RWPE1 (cell line): ENCODE measurements around the gene SLC28A2.

Experiments
- CTCF ChIA-PET: fragments of 350-600 bp; sonication (Branson Sonifier 250); formaldehyde crosslinking; extraction: SDS; loops from one replicate; lab custom pipeline; 2021; lab: Yijun Ruan, JAX
- POLR2A ChIA-PET: fragments of 400-600 bp; formaldehyde crosslinking; extraction: SDS; loops from one replicate; lab custom pipeline; 2020; ENCODE audit warnings: antibody characterized with exemption; ENCODE audit not compliant: low non-redundant PET; lab: Yijun Ruan, JAX
- DNase-seq: peaks from one replicate; pipeline ENCODE4 v3.0.0; 2012; ENCODE audit warnings: low spot score
- H3K27ac ChIP-seq: fragments of 450-650 bp; 2 replicates; pipeline ENCODE4 v1.5.1; 2017
- TF ChIP-seq, protein P1 (sequence below): fragments of 450-650 bp; conservative IDR thresholded peaks from 2 replicates; pipeline ENCODE4 v1.5.1; 2017; ENCODE audit warnings: low read depth, mild to moderate bottlenecking

Gene SLC28A2

DNA sequence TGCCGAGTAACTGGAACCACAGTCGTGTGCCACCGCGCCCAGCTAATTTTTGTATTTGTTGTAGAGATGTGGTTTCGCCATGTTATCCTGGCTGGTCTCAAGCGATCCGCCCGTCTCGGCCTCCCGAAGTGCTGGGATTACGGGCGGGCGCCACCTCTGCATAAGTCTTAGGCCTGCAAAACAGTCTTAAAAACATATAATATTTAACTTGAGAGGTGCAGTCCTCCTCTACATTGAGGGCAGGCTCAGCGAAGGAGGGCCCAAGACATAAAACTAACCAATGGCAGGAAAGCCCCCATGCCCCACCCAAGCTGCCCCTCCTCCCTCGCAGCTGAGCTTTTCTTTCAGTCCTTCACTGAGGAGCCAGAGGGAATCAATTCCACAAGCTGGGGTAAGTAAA lies at the start of gene SLC28A2:
Gene SLC28A2 (plus strand): TSS at position 347 of the 400 bp plus-strand sequence. CDS start 982 bp downstream, outside the sequence.
- DNase-seq = no peak
- TF ChIP-seq, protein P1, sequence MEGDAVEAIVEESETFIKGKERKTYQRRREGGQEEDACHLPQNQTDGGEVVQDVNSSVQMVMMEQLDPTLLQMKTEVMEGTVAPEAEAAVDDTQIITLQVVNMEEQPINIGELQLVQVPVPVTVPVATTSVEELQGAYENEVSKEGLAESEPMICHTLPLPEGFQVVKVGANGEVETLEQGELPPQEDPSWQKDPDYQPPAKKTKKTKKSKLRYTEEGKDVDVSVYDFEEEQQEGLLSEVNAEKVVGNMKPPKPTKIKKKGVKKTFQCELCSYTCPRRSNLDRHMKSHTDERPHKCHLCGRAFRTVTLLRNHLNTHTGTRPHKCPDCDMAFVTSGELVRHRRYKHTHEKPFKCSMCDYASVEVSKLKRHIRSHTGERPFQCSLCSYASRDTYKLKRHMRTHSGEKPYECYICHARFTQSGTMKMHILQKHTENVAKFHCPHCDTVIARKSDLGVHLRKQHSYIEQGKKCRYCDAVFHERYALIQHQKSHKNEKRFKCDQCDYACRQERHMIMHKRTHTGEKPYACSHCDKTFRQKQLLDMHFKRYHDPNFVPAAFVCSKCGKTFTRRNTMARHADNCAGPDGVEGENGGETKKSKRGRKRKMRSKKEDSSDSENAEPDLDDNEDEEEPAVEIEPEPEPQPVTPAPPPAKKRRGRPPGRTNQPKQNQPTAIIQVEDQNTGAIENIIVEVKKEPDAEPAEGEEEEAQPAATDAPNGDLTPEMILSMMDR = no peak
- H3K27ac ChIP-seq = no peak within 1 kb of the TSS
- CTCF ChIA-PET = interaction anchor here (0.6 kb wide), 1 partner anchor 42 kb away, joined by 4 read pairs; no protein-coding TSS in a partner anchor
- POLR2A ChIA-PET = no interaction called here

- POLR2A ChIA-PET = no interaction called here
- CTCF ChIA-PET = no interaction called here
- no peak for DNase-seq
- no peak overlapping the region for H3K27ac ChIP-seq
- TF ChIP-seq, protein P1 = no peak
Measured at GRCh38 chr15:45203182-45203581, 48.9 kb upstream of the SLC28A2 start.

GRCh38 chr15:45205192-45205591 lies 46.8 kb upstream of the SLC28A2 start:
- CTCF ChIA-PET = interaction anchor here (0.6 to 2.3 kb wide), 14 partner anchors 10 to 194 kb away, joined by 3 to 13 read pairs (median 4); no protein-coding TSS in a partner anchor
- DNase-seq = peak; percentile 71
- POLR2A ChIA-PET = no interaction called here
- no peak overlapping the region for H3K27ac ChIP-seq
- TF ChIP-seq, protein P1 = peak; percentile 64

- ChIA-PET CTCF (interaction anchor here (0.8 kb wide), 1 partner anchor 10 kb away, joined by 3 read pairs; no protein-coding TSS in a partner anchor), POLR2A (interaction anchor here (0.7 kb wide), 1 partner anchor 53 kb away, joined by 5 read pairs; no protein-coding TSS in a partner anchor)
- TF ChIP-seq, protein P1 = no peak
- no peak for DNase-seq
- no peak overlapping the region for H3K27ac ChIP-seq
Measured at GRCh38 chr15:45212493-45212892, 39.5 kb upstream of the SLC28A2 start.

DNA sequence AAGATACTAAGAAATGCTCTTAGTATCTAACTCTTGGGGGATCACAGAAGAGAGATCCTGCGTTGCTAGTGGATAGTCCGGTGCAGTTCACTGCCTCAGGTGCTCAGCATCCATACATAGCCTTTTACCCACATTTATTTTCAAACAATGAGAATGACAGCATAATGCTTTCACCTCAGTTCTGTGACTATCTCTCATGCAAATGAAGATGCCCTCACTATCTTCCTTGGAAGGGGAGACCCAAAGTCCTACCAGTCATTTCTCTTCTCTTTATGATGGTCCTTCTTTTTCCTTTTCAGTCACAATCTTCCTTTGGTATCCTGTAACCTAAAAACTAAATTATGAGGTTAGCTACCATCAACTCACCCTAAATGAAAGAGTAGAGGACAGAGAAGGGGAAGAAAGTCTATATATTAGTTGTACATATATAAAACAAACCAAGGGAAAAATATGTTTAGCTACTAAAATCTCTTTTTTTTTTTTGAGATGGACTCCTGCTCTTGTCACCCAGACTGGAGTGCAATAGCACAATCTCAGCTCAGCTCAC lies 30.9 kb upstream of the SLC28A2 start:
- CTCF ChIA-PET = interaction anchor here (0.6 to 0.7 kb wide), 2 partner anchors 25 to 192 kb away, joined by 3 to 4 read pairs; no protein-coding TSS in a partner anchor
- TF ChIP-seq, protein P1 = no peak

DNA sequence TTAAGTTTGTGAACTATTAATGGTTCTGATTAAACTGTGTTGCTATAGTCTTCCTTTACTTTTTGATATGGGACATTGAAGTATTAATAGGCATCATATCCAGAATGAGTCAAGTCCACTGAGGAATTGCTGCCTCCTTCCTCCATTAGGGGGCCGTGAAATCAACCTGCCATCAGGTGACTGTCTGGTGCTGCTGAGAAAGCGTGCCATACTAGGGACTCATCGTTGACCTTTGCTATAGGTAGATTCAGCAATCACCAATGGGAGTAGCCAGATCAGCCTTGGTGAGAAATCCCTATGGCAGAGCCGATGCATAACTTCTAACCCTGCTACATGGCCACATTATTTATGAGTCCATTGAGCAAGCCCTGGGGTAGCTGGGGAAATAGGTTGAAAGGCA lies 30.1 kb upstream of the SLC28A2 start:
- no peak for DNase-seq
- ChIA-PET CTCF (interaction anchor here (0.6 to 1.5 kb wide), 3 partner anchors 10 to 209 kb away, joined by 3 to 4 read pairs (median 3); no protein-coding TSS in a partner anchor), POLR2A (no interaction called here)
- TF ChIP-seq, protein P1 = no peak
- H3K27ac ChIP-seq = no peak overlapping the region

More for the DNA sequence above, 30.9 kb upstream of the SLC28A2 start:
- H3K27ac ChIP-seq = no peak overlapping the region
- no peak for DNase-seq
- POLR2A ChIA-PET = no interaction called here
